ENCODE data around the gene CRLF2. TPM values are rescaled to one million over a fixed set of nuclear protein-coding genes. Genes with fewer than 3 reads are reported as not detected.
"Not testable (repeated sequence)": the region's sequence is repeated elsewhere in the genome, so short reads cannot be mapped to it uniquely, and the experiment has no call there.

CRLF2 gene
- total RNA-seq, 4 donors from 2014 or later: 0.95 TPM; not detected in 3

DNA sequence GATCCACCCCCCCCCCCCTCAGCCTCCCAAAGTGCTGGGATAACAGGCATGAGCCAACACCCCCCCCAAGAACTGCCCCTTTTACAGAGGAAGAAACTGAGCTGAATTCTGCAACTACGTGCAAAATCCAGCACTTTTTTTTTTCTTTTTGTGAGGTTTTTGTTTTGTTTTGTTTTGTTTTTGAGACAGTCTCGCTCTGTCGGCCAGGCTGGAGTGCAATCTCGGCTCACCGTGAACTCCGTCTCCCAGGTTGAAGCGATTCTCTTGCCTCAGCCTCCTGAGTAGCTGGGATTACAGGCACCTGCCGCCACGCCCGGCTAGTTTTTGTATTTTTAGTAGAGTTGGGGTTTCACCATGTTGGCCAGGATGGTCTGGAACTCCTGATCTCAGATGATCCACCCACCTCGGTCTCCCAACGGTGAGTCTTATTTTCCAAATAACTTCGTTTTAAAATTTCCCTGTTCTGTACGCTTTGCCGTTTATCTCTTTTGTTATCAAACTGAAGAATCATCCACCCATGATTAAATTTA is 4.9 kb downstream of the CRLF2 start:
- H3K36me3 ChIP-seq: no peaks in the 10 kb centered on the region
- TF ChIP-seq CTCF (IDR thresholded peaks at IDR 0.05): no peak
- no peak for TF ChIP-seq POLR2A (IDR thresholded peaks at IDR 0.05)
- 25 to 57% methylated on average over 14 to 15 of the region's 15 CpGs for WGBS, 2 donors
- H3K4me1 ChIP-seq: peaks cover 0 to 39% (median 7%) of the 10 kb centered on the region in 3 donors
- no peaks in the 10 kb centered on the region for H3K27me3 ChIP-seq
- DNase-seq: no peak
- intact Hi-C loops (cut with DNase I): no loop called here
- H3K9me3 ChIP-seq: no peaks in the 10 kb centered on the region
- H3K4me3 ChIP-seq: no peak overlapping the region
- no peak overlapping the region for H3K27ac ChIP-seq

- H3K27ac ChIP-seq: peak overlapping the region in 1 of 4 donors; percentile 11
Measured at GRCh38 chrX:1205681-1206611, 6.5 kb downstream of the CRLF2 start.

GRCh38 chrX:1202251-1202650 is 10.2 kb downstream of the CRLF2 start:
- Histone ChIP-seq H3K9me3 (no peaks in the 10 kb centered on the region), H3K36me3 (no peaks in the 10 kb centered on the region), H3K27me3 (peaks cover 0 to 3% (median 0%) of the 10 kb centered on the region in 4 donors), H3K4me1 (peaks cover 0 to 24% (median 7%) of the 10 kb centered on the region in 3 donors), H3K4me3 (no peak overlapping the region), H3K27ac (no peak overlapping the region)
- intact Hi-C loops (cut with DNase I): no loop called here
- no peak for DNase-seq
- WGBS, 2 donors: 80 to 81% methylated on average over 18 to 21 of the region's 21 CpGs
- TF ChIP-seq CTCF (IDR thresholded peaks at IDR 0.05) (no peak), POLR2A (IDR thresholded peaks at IDR 0.05) (no peak)

More at GRCh38 chrX:1205681-1206611, 6.5 kb downstream of the CRLF2 start:
- TF ChIP-seq POLR2A (IDR thresholded peaks at IDR 0.05) (no peak), CTCF (IDR thresholded peaks at IDR 0.05) (no peak)
- Histone ChIP-seq H3K36me3 (no peaks in the 10 kb centered on the region), H3K27me3 (peaks cover 0 to 3% (median 0%) of the 10 kb centered on the region in 4 donors), H3K9me3 (no peaks in the 10 kb centered on the region), H3K4me1 (peaks cover 0 to 39% (median 7%) of the 10 kb centered on the region in 3 donors), H3K4me3 (peak overlapping the region; percentile 19 to 66 (median 38))
- no peak for DNase-seq
- intact Hi-C loops (cut with DNase I): no loop called here
- WGBS, 2 donors: 1 to 2% methylated on average over 33 of the region's 33 CpGs

GRCh38 chrX:1196436-1196835 is 16.0 kb downstream of the CRLF2 start:
- Histone ChIP-seq H3K27me3 (no peaks in the 10 kb centered on the region), H3K36me3 (no peaks in the 10 kb centered on the region), H3K4me1 (no peaks in the 10 kb centered on the region), H3K27ac (no peak overlapping the region), H3K4me3 (no peak overlapping the region), H3K9me3 (no peaks in the 10 kb centered on the region)
- TF ChIP-seq CTCF (IDR thresholded peaks at IDR 0.05) (no peak), POLR2A (IDR thresholded peaks at IDR 0.05) (no peak)
- intact Hi-C loops (cut with DNase I): no loop called here
- DNase-seq: no peak
- 60 to 75% methylated on average over 8 of the region's 10 CpGs for WGBS, 2 donors

DNA sequence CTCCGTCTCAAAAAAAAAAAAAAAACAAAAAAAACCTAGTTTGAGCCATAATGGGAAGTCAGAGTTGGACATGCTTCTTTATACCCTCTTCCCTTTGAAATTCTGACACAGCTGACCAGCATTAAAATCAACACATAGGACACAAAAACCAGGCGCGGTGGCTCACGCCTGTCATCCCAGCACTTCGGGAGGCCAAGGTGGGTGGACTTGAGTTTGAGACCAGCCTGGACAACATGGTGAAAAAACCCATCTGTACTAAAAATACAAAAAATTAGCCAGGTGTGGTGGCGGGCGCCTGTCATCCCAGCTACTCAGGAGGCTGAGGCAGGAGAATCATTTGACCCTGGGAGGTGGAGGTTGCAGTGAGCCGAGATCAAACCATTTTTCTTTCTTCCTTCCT is 20.3 kb downstream of the CRLF2 start:
- intact Hi-C loops (cut with DNase I); DNase-seq; H3K27ac ChIP-seq; H3K4me3 ChIP-seq; H3K4me1 ChIP-seq; H3K36me3 ChIP-seq; H3K27me3 ChIP-seq; H3K9me3 ChIP-seq: not testable (repeated sequence)
- 82 to 86% methylated on average over 7 to 8 of the region's 8 CpGs for WGBS, 2 donors

Measured in esophagus squamous epithelium (tissue), 5 donors.